ENCODE results near the gene HOXD12.

Gene HOXD12

GRCh38 chr2:176099159-176099727, 352 bp upstream of the HOXD12 start:
- DNase-seq, result no peak
- Histone ChIP-seq H3K4me1 (peaks cover 0 to 49% (median 40%) of the 10 kb centered on the region in 4 donors), H3K27me3 (peaks cover 11 to 100% of the 10 kb centered on the region in 2 donors), H3K36me3 (no peaks in the 10 kb centered on the region), H3K27ac (no peak overlapping the region), H3K4me3 (no peak overlapping the region), H3K9me3 (no peaks in the 10 kb centered on the region)
- intact Hi-C loops (cut with DNase I; ENCODE audit: low total_unique reads), result loop anchor here (5.0 kb wide), 1 partner anchor 732 kb away; no protein-coding TSS in a partner anchor
- TF ChIP-seq CTCF (IDR thresholded peaks at IDR 0.05), result no peak

GRCh38 chr2:176100547-176101140, 1.0 kb downstream of the HOXD12 start:
- peaks cover 0 to 62% (median 49%) of the 10 kb centered on the region in 4 donors for H3K4me1 ChIP-seq
- peaks cover 11 to 100% of the 10 kb centered on the region in 2 donors for H3K27me3 ChIP-seq

GRCh38 chr2:176101216-176101830, 1.7 kb downstream of the HOXD12 start:
- TF ChIP-seq CTCF (IDR thresholded peaks at IDR 0.05), result no peak
- H3K4me3 ChIP-seq, result no peak overlapping the region
- H3K27ac ChIP-seq, result no peak overlapping the region
- intact Hi-C loops (cut with DNase I; ENCODE audit: low total_unique reads), result no loop called here
- DNase-seq, result no peak
- peaks cover 0 to 62% (median 50%) of the 10 kb centered on the region in 4 donors for H3K4me1 ChIP-seq
- H3K27me3 ChIP-seq, result peaks cover 13 to 100% of the 10 kb centered on the region in 2 donors
- no peaks in the 10 kb centered on the region for H3K9me3 ChIP-seq
- H3K36me3 ChIP-seq, result no peaks in the 10 kb centered on the region

More at GRCh38 chr2:176100547-176101140, 1.0 kb downstream of the HOXD12 start:
- no peak overlapping the region for H3K27ac ChIP-seq
- no peaks in the 10 kb centered on the region for H3K9me3 ChIP-seq
- no peak for DNase-seq
- TF ChIP-seq CTCF (IDR thresholded peaks at IDR 0.05), result no peak
- no peak overlapping the region for H3K4me3 ChIP-seq
- no peaks in the 10 kb centered on the region for H3K36me3 ChIP-seq
- intact Hi-C loops (cut with DNase I; ENCODE audit: low total_unique reads), result no loop called here

DNA sequence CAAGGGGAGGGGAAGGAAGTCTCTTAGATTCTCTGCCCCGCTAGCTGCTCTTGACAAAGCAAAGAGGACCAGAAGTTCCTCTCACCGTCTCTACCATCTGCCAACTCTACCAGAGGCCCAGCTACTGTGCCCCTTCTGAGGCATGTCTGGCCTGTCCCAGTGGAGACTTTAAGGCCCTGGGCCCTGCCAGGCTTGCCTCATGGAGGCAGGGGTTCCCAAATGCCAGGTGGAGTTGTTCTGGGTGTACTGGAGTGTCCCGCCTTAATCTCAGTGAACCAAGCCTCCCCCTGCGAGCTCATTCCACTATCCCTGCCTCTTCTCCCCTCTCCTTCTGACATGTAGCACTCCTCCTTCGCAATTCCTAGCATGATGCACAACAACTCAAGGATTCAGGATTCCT, 2.2 kb downstream of the HOXD12 start:
- Histone ChIP-seq H3K4me3 (no peak overlapping the region), H3K4me1 (peaks cover 0 to 62% (median 51%) of the 10 kb centered on the region in 4 donors), H3K27ac (no peak overlapping the region), H3K36me3 (no peaks in the 10 kb centered on the region), H3K27me3 (peaks cover 19 to 100% of the 10 kb centered on the region in 2 donors), H3K9me3 (no peaks in the 10 kb centered on the region)
- intact Hi-C loops (cut with DNase I; ENCODE audit: low total_unique reads), result no loop called here
- DNase-seq, result no peak
- no peak for TF ChIP-seq CTCF (IDR thresholded peaks at IDR 0.05)

DNA sequence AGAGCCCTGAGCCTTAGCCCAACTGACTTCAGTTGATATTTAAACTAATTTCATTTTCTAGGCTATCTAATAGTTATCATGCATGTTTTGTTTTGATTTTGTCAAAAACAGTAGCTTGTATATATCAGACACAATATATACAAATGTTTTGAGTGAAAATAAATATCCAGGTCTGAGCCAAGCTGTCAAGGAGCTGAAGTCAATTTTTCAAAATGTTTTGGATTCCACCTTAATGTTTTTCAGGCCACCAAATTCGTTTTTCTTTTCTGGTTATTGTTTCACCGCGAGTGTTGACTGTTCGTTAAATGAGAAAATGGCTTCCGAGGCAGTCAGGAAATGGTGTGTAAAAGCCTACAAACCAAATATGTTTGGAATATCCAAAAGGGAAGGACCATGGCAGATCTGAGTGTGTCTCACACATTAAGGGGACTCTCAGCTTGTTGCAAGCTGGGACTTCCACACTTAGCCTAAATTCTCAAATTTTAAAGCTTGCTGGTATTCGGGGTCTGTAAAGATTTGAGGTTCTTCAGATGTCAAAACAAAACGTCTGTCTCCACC, 2.8 kb downstream of the HOXD12 start:
- Histone ChIP-seq H3K4me3 (no peak overlapping the region), H3K27ac (no peak overlapping the region), H3K9me3 (no peaks in the 10 kb centered on the region), H3K4me1 (peaks cover 0 to 62% (median 50%) of the 10 kb centered on the region in 4 donors), H3K27me3 (peaks cover 23 to 100% of the 10 kb centered on the region in 2 donors), H3K36me3 (no peaks in the 10 kb centered on the region)
- intact Hi-C loops (cut with DNase I; ENCODE audit: low total_unique reads), result no loop called here
- TF ChIP-seq CTCF (IDR thresholded peaks at IDR 0.05), result no peak
- DNase-seq, result no peak

All from tibial artery (tissue), 4 donors.